ENCODE results near the gene OR52N4. TPM values are rescaled to one million over a fixed set of nuclear protein-coding genes. Genes with fewer than 3 reads are reported as not detected.

The OR52N4 gene
- total RNA-seq, 4 donors from 2014 or later = not detected

DNA sequence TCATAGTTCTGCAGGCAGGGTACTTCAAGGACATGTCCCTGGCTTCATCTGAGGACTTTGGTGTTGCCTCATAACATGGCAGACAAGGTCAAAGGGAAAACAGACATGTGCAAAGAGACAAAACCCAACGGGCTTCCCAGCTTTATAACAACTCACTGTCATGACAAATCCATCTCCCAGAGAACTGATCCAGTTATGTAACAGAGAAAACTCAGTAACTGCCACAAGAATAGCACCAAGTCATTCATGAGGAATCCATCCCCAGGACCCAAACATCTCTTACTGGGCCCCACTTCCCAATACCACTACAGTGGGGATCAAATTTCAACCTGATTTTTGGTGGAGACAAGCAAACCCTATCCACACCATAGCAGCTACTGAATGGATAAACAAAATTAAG is 13.0 kb downstream of the OR52N4 start:
- H3K4me3 ChIP-seq = no peak overlapping the region
- intact Hi-C loops (cut with DNase I) = no loop called here
- no peak for DNase-seq (ENCODE audit: extremely low spot score)
- no peaks in the 10 kb centered on the region for H3K4me1 ChIP-seq
- H3K27me3 ChIP-seq = no peaks in the 10 kb centered on the region
- no peak for TF ChIP-seq POLR2AphosphoS5 (IDR thresholded peaks at IDR 0.05)
- no peak for TF ChIP-seq EP300 (IDR thresholded peaks at IDR 0.05)
- no peak for TF ChIP-seq POLR2A (IDR thresholded peaks at IDR 0.05; ENCODE audit: low read depth)
- TF ChIP-seq, protein P1, sequence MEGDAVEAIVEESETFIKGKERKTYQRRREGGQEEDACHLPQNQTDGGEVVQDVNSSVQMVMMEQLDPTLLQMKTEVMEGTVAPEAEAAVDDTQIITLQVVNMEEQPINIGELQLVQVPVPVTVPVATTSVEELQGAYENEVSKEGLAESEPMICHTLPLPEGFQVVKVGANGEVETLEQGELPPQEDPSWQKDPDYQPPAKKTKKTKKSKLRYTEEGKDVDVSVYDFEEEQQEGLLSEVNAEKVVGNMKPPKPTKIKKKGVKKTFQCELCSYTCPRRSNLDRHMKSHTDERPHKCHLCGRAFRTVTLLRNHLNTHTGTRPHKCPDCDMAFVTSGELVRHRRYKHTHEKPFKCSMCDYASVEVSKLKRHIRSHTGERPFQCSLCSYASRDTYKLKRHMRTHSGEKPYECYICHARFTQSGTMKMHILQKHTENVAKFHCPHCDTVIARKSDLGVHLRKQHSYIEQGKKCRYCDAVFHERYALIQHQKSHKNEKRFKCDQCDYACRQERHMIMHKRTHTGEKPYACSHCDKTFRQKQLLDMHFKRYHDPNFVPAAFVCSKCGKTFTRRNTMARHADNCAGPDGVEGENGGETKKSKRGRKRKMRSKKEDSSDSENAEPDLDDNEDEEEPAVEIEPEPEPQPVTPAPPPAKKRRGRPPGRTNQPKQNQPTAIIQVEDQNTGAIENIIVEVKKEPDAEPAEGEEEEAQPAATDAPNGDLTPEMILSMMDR (IDR thresholded peaks at IDR 0.05) = no peak
- H3K36me3 ChIP-seq = no peaks in the 10 kb centered on the region
- WGBS = no CpG with 5 or more reads among the region's 1 CpG
- H3K9me3 ChIP-seq = no peaks in the 10 kb centered on the region
- no peak overlapping the region for H3K27ac ChIP-seq (replicated peaks in 1 of 4)

DNA sequence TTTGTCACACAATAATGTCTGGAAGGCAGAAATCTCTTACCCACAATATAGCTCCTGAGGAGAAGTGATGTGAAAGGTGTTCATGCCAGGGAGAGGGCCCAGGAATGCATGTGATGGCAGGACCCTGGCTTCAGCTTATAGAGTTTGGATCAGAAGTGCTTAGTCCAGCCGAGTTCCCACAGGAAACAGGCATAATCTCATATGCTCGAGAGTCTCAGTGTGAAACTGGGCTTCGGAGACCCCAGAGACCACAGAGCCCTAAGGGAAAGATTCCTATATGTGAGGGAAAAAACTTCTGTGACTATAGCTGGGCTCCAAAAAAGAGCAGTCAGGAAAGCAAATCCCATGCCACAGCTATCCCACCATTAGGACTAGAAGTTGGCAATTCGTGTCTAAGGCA is 29.2 kb downstream of the OR52N4 start, which contains the start of gene OR52N5:
OR52N5 (minus strand) TSS at position 101 of the 400 bp plus-strand sequence. CDS start 4,721 bp downstream, outside the sequence.
- Histone ChIP-seq H3K27me3 (no peaks in the 10 kb centered on the region), H3K4me3 (no peak within 1 kb of the TSS), H3K4me1 (no peaks in the 10 kb centered on the region), H3K9me3 (no peaks in the 10 kb centered on the region), H3K36me3 (no peaks in the 10 kb centered on the region), H3K27ac (replicated peaks in 1 of 4) (no peak within 1 kb of the TSS)
- DNase-seq (ENCODE audit: extremely low spot score) = no peak
- no peak for TF ChIP-seq POLR2AphosphoS5 (IDR thresholded peaks at IDR 0.05)
- no peak for TF ChIP-seq EP300 (IDR thresholded peaks at IDR 0.05)
- TF ChIP-seq, protein P1 (IDR thresholded peaks at IDR 0.05) = no peak
- no peak for TF ChIP-seq POLR2A (IDR thresholded peaks at IDR 0.05; ENCODE audit: low read depth)
- 37% methylated on average over 4 of the region's 4 CpGs for WGBS
- intact Hi-C loops (cut with DNase I) = no loop called here

DNA sequence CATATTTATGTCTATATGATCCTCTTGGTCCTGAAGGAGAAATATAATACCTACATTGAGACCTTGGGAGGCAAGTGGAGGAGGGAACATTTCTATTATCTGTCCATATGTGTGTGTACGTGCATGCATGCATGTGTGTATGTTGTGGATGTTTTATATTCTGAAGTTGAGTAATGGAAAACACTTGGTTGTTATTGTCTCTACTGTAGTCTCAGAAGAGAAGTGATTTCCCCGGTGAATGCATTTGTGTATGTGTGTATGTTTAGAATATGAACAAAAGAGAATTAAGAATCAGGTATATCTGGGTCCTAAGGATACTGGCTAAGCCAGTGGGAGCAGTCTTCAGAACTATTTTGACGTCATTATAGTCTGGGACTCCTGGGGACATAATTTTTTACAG is 37.1 kb downstream of the OR52N4 start, which contains the start of gene OR52N1:
OR52N1 (minus strand) TSS at position 101 of the 400 bp plus-strand sequence. CDS start 2,449 bp downstream, outside the sequence.
- H3K9me3 ChIP-seq = peaks cover 0 to 4% (median 0%) of the 10 kb centered on the region in 4 donors
- no peaks in the 10 kb centered on the region for H3K36me3 ChIP-seq
- no peaks in the 10 kb centered on the region for H3K27me3 ChIP-seq
- DNase-seq (ENCODE audit: extremely low spot score) = no peak
- no peaks in the 10 kb centered on the region for H3K4me1 ChIP-seq
- TF ChIP-seq, protein P1 (IDR thresholded peaks at IDR 0.05) = no peak
- TF ChIP-seq POLR2AphosphoS5 (IDR thresholded peaks at IDR 0.05) = no peak
- 76% methylated on average over 3 of the region's 3 CpGs for WGBS
- no peak within 1 kb of the TSS for H3K27ac ChIP-seq (replicated peaks in 1 of 4)
- no peak within 1 kb of the TSS for H3K4me3 ChIP-seq
- intact Hi-C loops (cut with DNase I) = no loop called here

DNA sequence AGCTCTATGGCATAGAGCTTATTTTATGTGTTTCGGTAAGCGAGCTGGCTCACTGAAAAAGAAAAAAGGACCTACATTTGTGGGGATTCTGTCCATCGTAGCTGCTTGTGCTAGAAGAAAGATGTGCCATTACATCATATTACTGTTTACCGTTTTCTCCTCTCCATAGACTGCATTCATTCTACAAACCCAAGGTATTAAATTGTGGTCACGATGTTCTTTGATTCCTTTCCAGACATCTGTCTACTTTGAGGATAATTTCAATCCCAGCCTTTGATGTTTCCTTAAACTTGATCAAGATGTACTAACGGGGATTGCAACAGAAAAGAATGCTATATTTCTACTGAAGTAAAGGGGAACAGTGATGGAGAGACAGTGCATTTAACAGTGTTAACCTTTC is 42.5 kb downstream of the OR52N4 start:
- no peak overlapping the region for H3K27ac ChIP-seq (replicated peaks in 1 of 4)
- no peak for TF ChIP-seq EP300 (IDR thresholded peaks at IDR 0.05)
- TF ChIP-seq POLR2AphosphoS5 (IDR thresholded peaks at IDR 0.05) = no peak
- TF ChIP-seq, protein P1 (IDR thresholded peaks at IDR 0.05) = no peak
- TF ChIP-seq POLR2A (IDR thresholded peaks at IDR 0.05; ENCODE audit: low read depth) = no peak
- intact Hi-C loops (cut with DNase I) = no loop called here

DNA sequence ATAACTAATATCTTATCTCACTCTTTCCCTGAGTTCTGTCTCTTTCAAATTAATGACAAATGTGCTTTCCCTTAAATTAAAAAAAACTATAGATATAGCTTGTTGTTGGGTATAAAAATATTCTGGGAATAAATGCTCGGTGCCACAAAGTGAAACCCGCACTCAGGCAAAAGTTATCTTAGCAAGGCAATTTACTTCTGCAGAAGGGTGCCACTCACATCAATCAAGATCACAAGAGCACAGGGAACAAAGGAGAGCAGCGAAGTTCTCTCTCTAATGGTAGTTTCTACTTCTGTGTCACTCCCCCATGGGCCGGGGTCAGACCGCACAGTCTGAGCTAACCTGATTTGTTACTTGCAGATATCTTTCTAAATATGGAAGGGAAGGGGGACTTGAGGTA is 49.9 kb downstream of the OR52N4 start:
- 80% methylated on average over 5 of the region's 5 CpGs for WGBS
- Histone ChIP-seq H3K27me3 (peaks cover 0 to 5% (median 0%) of the 10 kb centered on the region in 4 donors), H3K27ac (replicated peaks in 1 of 4) (no peak overlapping the region), H3K36me3 (no peaks in the 10 kb centered on the region), H3K9me3 (peaks cover 0 to 3% (median 0%) of the 10 kb centered on the region in 4 donors), H3K4me1 (peaks cover 0 to 9% (median 8%) of the 10 kb centered on the region in 4 donors), H3K4me3 (no peak overlapping the region)
- intact Hi-C loops (cut with DNase I) = loop anchor here (10.0 kb wide), 2 partner anchors 119 to 199 kb away; partner anchors contain the start of genes TRIM22 and TRIM5
- DNase-seq (ENCODE audit: extremely low spot score) = no peak
- TF ChIP-seq, protein P1 (IDR thresholded peaks at IDR 0.05) = no peak
- TF ChIP-seq POLR2A (IDR thresholded peaks at IDR 0.05; ENCODE audit: low read depth) (no peak), EP300 (IDR thresholded peaks at IDR 0.05) (no peak), POLR2AphosphoS5 (IDR thresholded peaks at IDR 0.05) (no peak)

More for the DNA sequence above, 42.5 kb downstream of the OR52N4 start:
- WGBS = 78% methylated on average over 6 of the region's 6 CpGs
- Histone ChIP-seq H3K27me3 (no peaks in the 10 kb centered on the region), H3K4me1 (no peaks in the 10 kb centered on the region), H3K36me3 (no peaks in the 10 kb centered on the region), H3K9me3 (peaks cover 0 to 4% (median 0%) of the 10 kb centered on the region in 4 donors), H3K4me3 (no peak overlapping the region)
- DNase-seq (ENCODE audit: extremely low spot score) = no peak

Measured in esophagus muscularis mucosa (tissue), 4 donors.